MM.1S (cell line): Measurements from ENCODE around the gene KIAA1549.

Experiments
- DNase-seq: peaks from one replicate; pipeline ENCODE4 v3.0.0-alpha.2; 2015
- H2AFZ ChIP-seq: fragments of 300-600 bp; sonication (generic); 2 replicates; pipeline ENCODE4 v1.6.0; 2016; ENCODE audit warnings: antibody characterized with exemption, low read length
- H3F3A ChIP-seq: fragments of 300-600 bp; sonication (generic); 2 replicates; pipeline ENCODE4 v1.6.1; 2016; ENCODE audit warnings: mild to moderate bottlenecking, antibody characterized with exemption, low read length, moderate library complexity, mixed read lengths; ENCODE audit not compliant: insufficient read depth
- H3K27ac ChIP-seq: fragments of 300-600 bp; sonication (generic); 2 replicates; pipeline ENCODE4 v1.5.1; 2016; ENCODE audit warnings: mild to moderate bottlenecking, low read length
- H3K27me3 ChIP-seq: fragments of 300-600 bp; sonication (generic); replicated peaks from 2 replicates; pipeline ENCODE4 v1.6.0; 2016; ENCODE audit warnings: low read length; ENCODE audit not compliant: insufficient read depth
- H3K36me3 ChIP-seq: fragments of 300-600 bp; sonication (generic); replicated peaks from 2 replicates; pipeline ENCODE4 v1.6.1; 2016; ENCODE audit warnings: mild to moderate bottlenecking, low read length, mixed read lengths; ENCODE audit not compliant: insufficient read depth
- H3K4me1 ChIP-seq: fragments of 300-600 bp; sonication (generic); 2 replicates; pipeline ENCODE4 v1.6.1; 2016; ENCODE audit warnings: low read length, mixed read lengths
- H3K4me2 ChIP-seq: fragments of 300-600 bp; sonication (generic); 2 replicates; pipeline ENCODE4 v1.6.0; 2016; ENCODE audit warnings: low read depth, low read length
- H3K4me3 ChIP-seq: fragments of 300-600 bp; sonication (generic); 2 replicates; pipeline ENCODE4 v1.5.1; 2016; ENCODE audit warnings: low read length, mixed read lengths
- H3K79me2 ChIP-seq: fragments of 300-600 bp; sonication (generic); 2 replicates; pipeline ENCODE4 v1.6.1; 2016; ENCODE audit warnings: mixed run types, low read length, mixed read lengths
- H3K9ac ChIP-seq: fragments of 300-600 bp; sonication (generic); 2 replicates; pipeline ENCODE4 v1.6.1; 2016; ENCODE audit warnings: low read length, mixed read lengths
- H3K9me2 ChIP-seq: fragments of 300-600 bp; sonication (generic); replicated peaks from 2 replicates; pipeline ENCODE4 v1.6.1; 2016; ENCODE audit warnings: mild to moderate bottlenecking, low read length, mixed read lengths; ENCODE audit not compliant: insufficient read depth
- H3K9me3 ChIP-seq: fragments of 300-600 bp; sonication (generic); replicated peaks from 2 replicates; pipeline ENCODE4 v1.6.1; 2016; ENCODE audit warnings: mild to moderate bottlenecking, low read length, mixed read lengths; ENCODE audit not compliant: insufficient read depth
- H4K20me1 ChIP-seq: fragments of 300-600 bp; sonication (generic); 2 replicates; pipeline ENCODE4 v1.6.1; 2016; ENCODE audit warnings: mild to moderate bottlenecking, low read length, moderate library complexity, mixed read lengths; ENCODE audit not compliant: insufficient read depth
- CTCF ChIP-seq: fragments of 300-600 bp; sonication (generic); IDR thresholded peaks from 2 replicates; pipeline ENCODE4 v1.5.1; 2016; ENCODE audit warnings: antibody characterized with exemption, low read length, mixed read lengths
- EZH2 ChIP-seq: fragments of 300-600 bp; sonication (generic); optimal IDR thresholded peaks from 2 replicates; pipeline ENCODE3; 2017; ENCODE audit warnings: low read depth, mild to moderate bottlenecking, antibody characterized with exemption, low read length, mixed read lengths
- EZH2phosphoT487 ChIP-seq: fragments of 300-600 bp; sonication (generic); IDR thresholded peaks from 2 replicates; pipeline ENCODE4 v1.6.1; 2018; ENCODE audit warnings: antibody characterized with exemption, low read length

The KIAA1549 gene

GRCh38 chr7:138819625-138820024 lies 161.6 kb downstream of the KIAA1549 start:
- TF ChIP-seq EZH2phosphoT487 (no peak), EZH2 (no peak), CTCF (no peak)
- Histone ChIP-seq H3K27ac (no peak overlapping the region), H3K4me2 (no peak overlapping the region), H3K27me3 (no peaks in the 10 kb centered on the region), H3K9ac (no peak overlapping the region), H3K4me3 (no peak overlapping the region), H3K9me2 (no peaks in the 10 kb centered on the region), H3K9me3 (no peaks in the 10 kb centered on the region), H3K79me2 (no peaks in the 10 kb centered on the region), H3K4me1 (no peaks in the 10 kb centered on the region), H2AFZ (no peak overlapping the region), H3K36me3 (no peaks in the 10 kb centered on the region), H4K20me1 (no peaks in the 10 kb centered on the region), H3F3A (no peaks in the 10 kb centered on the region)
- DNase-seq = no peak

GRCh38 chr7:138816650-138817049 lies 164.5 kb downstream of the KIAA1549 start:
- H3K4me1 ChIP-seq = no peaks in the 10 kb centered on the region
- TF ChIP-seq CTCF (no peak), EZH2 (no peak), EZH2phosphoT487 (no peak)
- H3K9ac ChIP-seq = no peak overlapping the region
- no peak for DNase-seq
- H3K4me3 ChIP-seq = no peak overlapping the region
- no peaks in the 10 kb centered on the region for H3K27me3 ChIP-seq
- no peak overlapping the region for H3K27ac ChIP-seq
- no peaks in the 10 kb centered on the region for H3F3A ChIP-seq
- H3K79me2 ChIP-seq = no peaks in the 10 kb centered on the region
- H3K9me3 ChIP-seq = no peaks in the 10 kb centered on the region
- no peaks in the 10 kb centered on the region for H4K20me1 ChIP-seq
- H3K4me2 ChIP-seq = no peak overlapping the region
- no peak overlapping the region for H2AFZ ChIP-seq
- no peaks in the 10 kb centered on the region for H3K36me3 ChIP-seq
- H3K9me2 ChIP-seq = no peaks in the 10 kb centered on the region

- no peak overlapping the region for H3K27ac ChIP-seq
Measured at GRCh38 chr7:138814816-138815332, 166.3 kb downstream of the KIAA1549 start.

More at GRCh38 chr7:138814816-138815332, 166.3 kb downstream of the KIAA1549 start:
- Histone ChIP-seq H4K20me1 (no peaks in the 10 kb centered on the region), H3K36me3 (no peaks in the 10 kb centered on the region), H3K79me2 (no peaks in the 10 kb centered on the region), H3K4me3 (no peak overlapping the region), H2AFZ (no peak overlapping the region), H3K9me3 (no peaks in the 10 kb centered on the region), H3K9me2 (no peaks in the 10 kb centered on the region), H3K4me1 (no peaks in the 10 kb centered on the region), H3F3A (no peaks in the 10 kb centered on the region), H3K4me2 (no peak overlapping the region), H3K9ac (no peak overlapping the region), H3K27me3 (no peaks in the 10 kb centered on the region)
- no peak for DNase-seq
- TF ChIP-seq EZH2phosphoT487 (no peak), CTCF (no peak), EZH2 (no peak)
